Large intestine (tissue), 3 donors: ENCODE data around the gene FFAR1. TPM values are rescaled to one million over a fixed set of nuclear protein-coding genes. Genes with fewer than 3 reads are reported as not detected.
A peak's percentile ranks its signal among the peaks of the same experiment; 100 is the strongest.

Experiments used
- DNase-seq, 2 donors: peaks; one replicate each; pipeline versions ENCODE4 v3.0.0 to v3.0.0-alpha.2; 2013
- H3K27ac ChIP-seq: one replicate; pipeline ENCODE4 v1.5.1; 2013; ENCODE audit warnings: low read length
- H3K27me3 ChIP-seq: 2 replicates; pipeline ENCODE4 v1.6.1; 2013; ENCODE audit warnings: low read length; ENCODE audit not compliant: control insufficient read depth, insufficient read depth
- H3K36me3 ChIP-seq: 2 replicates; pipeline ENCODE4 v1.6.1; 2013; ENCODE audit warnings: low read length; ENCODE audit not compliant: control insufficient read depth, insufficient read depth
- H3K4me1 ChIP-seq: one replicate; pipeline ENCODE4 v1.6.1; 2013; ENCODE audit warnings: low read length; ENCODE audit not compliant: control insufficient read depth, insufficient read depth
- H3K4me3 ChIP-seq: one replicate; pipeline ENCODE4 v1.5.1; 2013; ENCODE audit warnings: low read length
- H3K9me3 ChIP-seq: one replicate; pipeline ENCODE4 v1.6.1; 2013; ENCODE audit warnings: mild to moderate bottlenecking, low read depth, low read length, moderate library complexity; ENCODE audit not compliant: control insufficient read depth
- WGBS: methylation state at CpG from one replicate; pipeline ENCODE4 v1.1.5; 2013; ENCODE audit warnings: low lambda C conversion rate; ENCODE audit not compliant: insufficient coverage; 5-methylcytosine and 5-hydroxymethylcytosine counted together
- polyA plus RNA-seq: library from polyadenylated mRNA; unstranded; fragments of 120-200 nt; gene quantifications from one replicate; pipeline ENCODE4 v1.2.1, GENCODE V29; 2013

FFAR1 gene
- polyA plus RNA-seq, 1 donor, result 1.8 TPM

- peaks cover 4% of the 10 kb centered on the region for H3K9me3 ChIP-seq
- no peak overlapping the region for H3K27ac ChIP-seq
- WGBS, result 80% methylated on average over 1 of the region's 6 CpGs
- H3K4me3 ChIP-seq, result no peak overlapping the region
- no peaks in the 10 kb centered on the region for H3K27me3 ChIP-seq
- no peak for DNase-seq
- no peaks in the 10 kb centered on the region for H3K36me3 ChIP-seq
- H3K4me1 ChIP-seq, result peaks cover 8% of the 10 kb centered on the region
Observed at GRCh38 chr19:35305181-35305580, 42.5 kb upstream of the FFAR1 start.

- no peaks in the 10 kb centered on the region for H3K36me3 ChIP-seq
- peaks cover 4% of the 10 kb centered on the region for H3K9me3 ChIP-seq
- no peaks in the 10 kb centered on the region for H3K27me3 ChIP-seq
- DNase-seq, result no peak
- WGBS, result no CpG with 5 or more reads among the region's 20 CpGs
- H3K4me3 ChIP-seq, result no peak overlapping the region
- H3K4me1 ChIP-seq, result peaks cover 8% of the 10 kb centered on the region
- no peak overlapping the region for H3K27ac ChIP-seq
Observed at GRCh38 chr19:35306473-35307246, 41.0 kb upstream of the FFAR1 start.

- DNase-seq, result no peak
- peaks cover 4% of the 10 kb centered on the region for H3K9me3 ChIP-seq
- H3K4me1 ChIP-seq, result peaks cover 8% of the 10 kb centered on the region
- no CpG with 5 or more reads among the region's 10 CpGs for WGBS
- no peaks in the 10 kb centered on the region for H3K36me3 ChIP-seq
- H3K27ac ChIP-seq, result no peak overlapping the region
- H3K4me3 ChIP-seq, result no peak overlapping the region
- no peaks in the 10 kb centered on the region for H3K27me3 ChIP-seq
Observed at GRCh38 chr19:35307931-35308330, 39.8 kb upstream of the FFAR1 start.

DNA sequence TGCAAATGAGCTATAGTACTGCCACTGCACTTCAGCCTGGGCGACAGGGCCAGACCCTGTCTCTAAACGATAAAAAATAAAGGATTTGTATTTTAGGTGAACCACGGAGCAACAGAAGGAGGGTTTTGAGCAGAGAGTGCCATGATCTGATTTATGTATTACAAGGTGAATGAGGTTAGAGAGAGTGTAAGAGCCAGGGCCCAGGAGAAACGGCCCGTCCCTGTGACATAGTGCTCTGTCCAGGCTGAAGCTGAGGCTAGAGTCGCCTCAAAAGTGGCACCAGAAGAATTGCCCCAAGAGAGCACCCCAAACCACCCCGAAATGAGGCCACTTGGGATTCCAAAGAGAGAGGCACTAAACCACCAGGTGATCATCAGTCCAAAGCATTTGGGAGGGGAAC, 38.8 kb upstream of the FFAR1 start:
- 80% methylated on average over 1 of the region's 7 CpGs for WGBS
- Histone ChIP-seq H3K9me3 (peaks cover 4% of the 10 kb centered on the region), H3K27me3 (no peaks in the 10 kb centered on the region), H3K4me3 (no peak overlapping the region), H3K4me1 (peaks cover 8% of the 10 kb centered on the region), H3K36me3 (no peaks in the 10 kb centered on the region), H3K27ac (no peak overlapping the region)
- DNase-seq, result no peak

- DNase-seq, result peak in 1 of 2 donors; percentile 30
- no peak overlapping the region for H3K4me3 ChIP-seq
- H3K9me3 ChIP-seq, result peaks cover 4% of the 10 kb centered on the region
- no peaks in the 10 kb centered on the region for H3K36me3 ChIP-seq
- H3K4me1 ChIP-seq, result peaks cover 8% of the 10 kb centered on the region
- no peak overlapping the region for H3K27ac ChIP-seq
- no CpG with 5 or more reads among the region's 47 CpGs for WGBS
- H3K27me3 ChIP-seq, result no peaks in the 10 kb centered on the region
Observed at GRCh38 chr19:35309481-35310279, 38.0 kb upstream of the FFAR1 start.

DNA sequence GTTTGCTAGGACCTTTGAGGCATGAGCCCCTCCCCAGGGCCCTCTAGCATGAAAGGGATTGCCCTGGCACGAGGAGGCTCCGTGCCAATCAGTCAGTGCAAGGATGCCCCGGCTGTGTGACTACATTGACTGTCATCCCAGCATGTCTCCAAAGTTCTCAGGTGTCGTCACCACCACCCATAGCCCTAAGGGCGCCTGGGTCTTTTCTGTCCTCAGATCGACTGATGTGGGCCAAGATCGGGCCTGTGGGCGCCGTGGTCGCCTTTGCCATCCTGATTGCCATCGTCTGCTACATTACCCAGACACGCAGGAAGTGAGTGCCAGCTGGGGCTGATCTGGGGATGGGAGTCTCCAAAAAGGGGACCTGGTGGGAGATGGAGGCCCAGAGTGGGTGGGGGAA, 37.4 kb upstream of the FFAR1 start:
- no peak for DNase-seq
- WGBS, result no CpG with 5 or more reads among the region's 12 CpGs
- Histone ChIP-seq H3K4me3 (no peak overlapping the region), H3K36me3 (no peaks in the 10 kb centered on the region), H3K4me1 (peaks cover 8% of the 10 kb centered on the region), H3K27me3 (no peaks in the 10 kb centered on the region), H3K9me3 (peaks cover 4% of the 10 kb centered on the region), H3K27ac (no peak overlapping the region)

DNA sequence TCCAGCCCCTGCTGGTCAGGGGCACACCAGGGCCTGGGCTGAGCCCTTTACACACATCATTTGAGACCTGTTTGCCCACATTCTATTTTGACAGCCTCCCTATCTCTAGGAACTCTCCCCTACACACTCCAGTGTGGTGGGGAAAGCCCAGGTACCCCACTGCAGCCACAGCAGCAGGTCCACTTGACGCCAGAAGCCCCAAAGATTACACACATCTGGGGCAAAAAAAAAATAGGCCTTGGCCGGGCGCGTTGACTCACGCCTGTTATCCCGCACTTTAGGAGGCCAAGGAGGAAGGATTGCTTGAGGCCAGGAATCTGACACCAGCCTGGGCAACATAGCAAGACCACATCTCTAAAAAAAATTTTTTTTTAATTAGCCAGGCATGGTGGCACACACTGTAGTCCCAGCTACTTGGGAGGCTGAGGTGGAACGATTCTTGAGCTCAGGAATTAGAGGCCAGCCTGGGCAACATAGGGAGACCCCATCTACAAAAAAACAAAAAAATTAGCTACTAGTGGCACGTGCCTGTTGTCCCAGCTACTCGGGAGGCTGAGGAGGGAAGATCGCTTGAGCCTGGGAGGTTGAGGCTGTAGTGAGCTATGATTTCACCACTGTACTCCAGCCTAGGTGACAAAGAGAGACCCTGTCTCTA, 36.8 kb upstream of the FFAR1 start:
- DNase-seq, result no peak
- WGBS, result no CpG with 5 or more reads among the region's 10 CpGs

GRCh38 chr19:35311901-35312665, 35.6 kb upstream of the FFAR1 start:
- Histone ChIP-seq H3K27ac (no peak overlapping the region), H3K27me3 (no peaks in the 10 kb centered on the region), H3K9me3 (peaks cover 4% of the 10 kb centered on the region), H3K4me3 (no peak overlapping the region), H3K4me1 (peaks cover 8% of the 10 kb centered on the region), H3K36me3 (no peaks in the 10 kb centered on the region)
- no peak for DNase-seq
- no CpG with 5 or more reads among the region's 21 CpGs for WGBS

More for the DNA sequence above, 36.8 kb upstream of the FFAR1 start:
- H3K27ac ChIP-seq, result no peak overlapping the region
- no peaks in the 10 kb centered on the region for H3K36me3 ChIP-seq
- no peak overlapping the region for H3K4me3 ChIP-seq
- peaks cover 4% of the 10 kb centered on the region for H3K9me3 ChIP-seq
- peaks cover 8% of the 10 kb centered on the region for H3K4me1 ChIP-seq
- no peaks in the 10 kb centered on the region for H3K27me3 ChIP-seq

DNA sequence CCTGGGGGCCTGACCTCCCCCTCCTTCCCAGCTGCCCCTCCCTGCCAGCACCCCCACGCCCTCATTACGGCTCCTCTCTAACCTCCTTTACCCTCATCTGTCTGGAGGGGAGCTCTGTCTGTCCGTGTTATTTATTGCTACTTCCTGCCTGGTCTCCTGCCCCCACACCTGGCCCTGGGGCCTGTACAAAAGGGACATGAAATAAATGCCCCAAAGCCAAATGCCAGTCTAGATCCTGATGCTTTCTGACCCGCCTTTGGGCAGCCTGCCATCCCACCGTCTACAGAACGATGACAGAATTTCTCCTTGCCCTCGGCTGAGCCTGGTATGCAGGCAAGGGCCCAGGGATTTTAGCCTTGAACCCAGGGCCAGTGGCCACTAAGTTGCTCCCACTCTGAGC, 34.1 kb upstream of the FFAR1 start:
- no CpG with 5 or more reads among the region's 7 CpGs for WGBS
- Histone ChIP-seq H3K4me3 (no peak overlapping the region), H3K27me3 (no peaks in the 10 kb centered on the region), H3K27ac (no peak overlapping the region), H3K9me3 (peaks cover 4% of the 10 kb centered on the region), H3K4me1 (peaks cover 8% of the 10 kb centered on the region), H3K36me3 (no peaks in the 10 kb centered on the region)
- no peak for DNase-seq

GRCh38 chr19:35314031-35314430, 33.7 kb upstream of the FFAR1 start:
- Histone ChIP-seq H3K27ac (no peak overlapping the region), H3K27me3 (no peaks in the 10 kb centered on the region), H3K4me3 (no peak overlapping the region), H3K4me1 (peaks cover 8% of the 10 kb centered on the region), H3K36me3 (no peaks in the 10 kb centered on the region), H3K9me3 (peaks cover 4% of the 10 kb centered on the region)
- no CpG with 5 or more reads among the region's 8 CpGs for WGBS
- DNase-seq, result no peak
